Upper lobe of left lung (tissue), 6 donors: ENCODE data around the gene PRIM2. TPM values are rescaled to one million over a fixed set of nuclear protein-coding genes. Genes with fewer than 3 reads are reported as not detected.
A peak's percentile ranks its signal among the peaks of the same experiment; 100 is the strongest.
"Not testable (repeated sequence)": the region's sequence is repeated elsewhere in the genome, so short reads cannot be mapped to it uniquely, and the experiment has no call there.

Source experiments
- ATAC-seq, 2 donors: fragments of 200-7000 bp; cut with Tn5 transposase; one replicate each; pipeline ENCODE4 v1.9.1; 2022; ENCODE audit warnings: mild to moderate bottlenecking in 2 of 2, moderate library complexity in 2 of 2; ENCODE audit not compliant: low FRiP score in 2 of 2
- DNase-seq, 2 donors: peaks; one replicate each; pipeline ENCODE4 v3.0.0-alpha.2; 2019 to 2020
- H3K27ac ChIP-seq, 4 donors: fragments of 200-600 bp; sonication (generic); one replicate each; pipeline ENCODE4 v1.5.1; 2016 to 2019
- H3K27me3 ChIP-seq, 4 donors: fragments of 200-600 bp; sonication (generic); one replicate each; pipeline ENCODE4 v1.5.1; 2017 to 2019
- H3K36me3 ChIP-seq, 4 donors: fragments of 200-600 bp; sonication (generic); one replicate each; pipeline ENCODE4 v1.5.1; 2016 to 2019
- H3K4me1 ChIP-seq, 4 donors: fragments of 200-600 bp; sonication (generic); one replicate each; pipeline ENCODE4 v1.5.1; 2018 to 2019
- H3K4me3 ChIP-seq, 4 donors: fragments of 200-600 bp; sonication (generic); one replicate each; pipeline ENCODE4 v1.5.1; 2017 to 2019; ENCODE audit warnings: mild to moderate bottlenecking in 2 of 4, moderate library complexity in 1 of 4
- H3K9me3 ChIP-seq, 4 donors: fragments of 200-600 bp; sonication (generic); one replicate each; pipeline ENCODE4 v1.5.1; 2018 to 2019
- CTCF ChIP-seq, 6 experiments: fragments of 450-650 bp in 4 of 6; fragments of 200-600 bp in 2 of 6; sonication (generic) in 2 of 6; IDR thresholded peaks; one replicate each; pipeline ENCODE4 v1.5.1; 2016 to 2019; ENCODE audit warnings: antibody characterized with exemption in 6 of 6
- EP300 ChIP-seq, 4 donors: sonication (generic); formaldehyde crosslinking; IDR thresholded peaks; one replicate each; pipeline ENCODE4 v1.5.1; 2017; ENCODE audit warnings: antibody characterized with exemption in 4 of 4, control low read depth in 2 of 4
- POLR2A ChIP-seq, 4 donors: fragments of 450-650 bp; IDR thresholded peaks; one replicate each; pipeline ENCODE4 v1.5.1; 2016 to 2017; ENCODE audit warnings: antibody characterized with exemption in 4 of 4, mild to moderate bottlenecking in 2 of 4
- POLR2AphosphoS5 ChIP-seq, 2 donors: sonication (generic); formaldehyde crosslinking; IDR thresholded peaks; one replicate each; pipeline ENCODE4 v1.5.1; 2017; ENCODE audit warnings: antibody characterized with exemption in 2 of 2
- WGBS, 2 donors: methylation state at CpG; one replicate each; pipeline ENCODE4 v1.1.5; 2017 to 2018; 5-methylcytosine and 5-hydroxymethylcytosine counted together
- total RNA-seq, 6 donors: library from RNA; depleted of rRNA in 4 of 6; stranded (reverse); fragments of >200 nt in 4 of 6; gene quantifications; one replicate each; pipeline versions ENCODE4 v1.1.0 to v1.2.1, GENCODE V29; 2016 to 2021
- donor health status: DM: no; HTN: no; CAD: no; lungs with moderate emphysema.
- donor health status: DM: no; HTN: yes; CAD: no; lungs with severe emphysema.

The PRIM2 gene
- total RNA-seq = 10 to 100 TPM in 1 of 6 donors, 1 to 10 TPM in 5; 5.2 to 13.5 (median 7.3) TPM

GRCh38 chr6:57317060-57317943 lies at the start of gene PRIM2:
PRIM2 (plus strand) TSS chr6:57317630; CDS start chr6:57318446, 816 bp downstream.
- H3K27ac ChIP-seq = peak within 1 kb of the TSS; percentile 40 to 81 (median 68)
- TF ChIP-seq EP300 (IDR thresholded peaks at IDR 0.05) = no peak
- TF ChIP-seq CTCF (IDR thresholded peaks at IDR 0.05) = no peak
- TF ChIP-seq POLR2A (IDR thresholded peaks at IDR 0.05) = peak in 1 of 4 donors; percentile 52
- peak in 1 of 2 donors; percentile 72 for TF ChIP-seq POLR2AphosphoS5 (IDR thresholded peaks at IDR 0.05)
- WGBS, 2 donors = 0 to 2% methylated on average over 27 of the region's 27 CpGs
- H3K4me1 ChIP-seq = peaks cover 9 to 17% (median 12%) of the 10 kb centered on the region in 4 donors
- H3K9me3 ChIP-seq = no peaks in the 10 kb centered on the region
- ATAC-seq (peak; percentile 97), DNase-seq (peak; percentile 33 to 90)
- H3K36me3 ChIP-seq = peaks cover 0 to 24% (median 6%) of the 10 kb centered on the region in 4 donors
- H3K4me3 ChIP-seq = peak within 1 kb of the TSS; percentile 60 to 64 (median 62)
- H3K27me3 ChIP-seq = no peaks in the 10 kb centered on the region

- Histone ChIP-seq H3K27ac (no peak overlapping the region), H3K36me3 (no peaks in the 10 kb centered on the region), H3K4me3 (no peak overlapping the region), H3K27me3 (no peaks in the 10 kb centered on the region), H3K9me3 (no peaks in the 10 kb centered on the region), H3K4me1 (peaks cover 0 to 4% (median 0%) of the 10 kb centered on the region in 4 donors)
- no peak for TF ChIP-seq POLR2AphosphoS5 (IDR thresholded peaks at IDR 0.05)
- no peak for TF ChIP-seq EP300 (IDR thresholded peaks at IDR 0.05)
- no peak for TF ChIP-seq CTCF (IDR thresholded peaks at IDR 0.05)
- TF ChIP-seq POLR2A (IDR thresholded peaks at IDR 0.05) = no peak
- ATAC-seq = no peak
- DNase-seq = no peak
Observed at GRCh38 chr6:57268294-57268640, 49.2 kb upstream of the PRIM2 start.

GRCh38 chr6:57274113-57274824 lies 43.2 kb upstream of the PRIM2 start:
- not testable (repeated sequence) for DNase-seq, H3K4me1 ChIP-seq, H3K36me3 ChIP-seq, H3K27me3 ChIP-seq, ATAC-seq, H3K9me3 ChIP-seq, H3K4me3 ChIP-seq, H3K27ac ChIP-seq
- WGBS, 2 donors = 86 to 89% methylated on average over 16 of the region's 17 CpGs

GRCh38 chr6:57275384-57275783 lies 42.0 kb upstream of the PRIM2 start:
- no peak for ATAC-seq
- H3K27ac ChIP-seq = no peak overlapping the region
- no peaks in the 10 kb centered on the region for H3K4me1 ChIP-seq
- no peaks in the 10 kb centered on the region for H3K9me3 ChIP-seq
- no peaks in the 10 kb centered on the region for H3K36me3 ChIP-seq
- no peaks in the 10 kb centered on the region for H3K27me3 ChIP-seq
- DNase-seq = no peak
- TF ChIP-seq POLR2AphosphoS5 (IDR thresholded peaks at IDR 0.05) (no peak), POLR2A (IDR thresholded peaks at IDR 0.05) (no peak), CTCF (IDR thresholded peaks at IDR 0.05) (no peak), EP300 (IDR thresholded peaks at IDR 0.05) (no peak)
- H3K4me3 ChIP-seq = no peak overlapping the region
- WGBS, 2 donors = 57 to 66% methylated on average over 3 of the region's 3 CpGs

GRCh38 chr6:57276946-57277345 lies 40.5 kb upstream of the PRIM2 start:
- H3K27ac ChIP-seq = no peak overlapping the region
- no peak overlapping the region for H3K4me3 ChIP-seq
- H3K4me1 ChIP-seq = no peaks in the 10 kb centered on the region
- no peak for ATAC-seq
- H3K27me3 ChIP-seq = no peaks in the 10 kb centered on the region
- DNase-seq = no peak
- no peaks in the 10 kb centered on the region for H3K9me3 ChIP-seq
- TF ChIP-seq CTCF (IDR thresholded peaks at IDR 0.05) (no peak), POLR2A (IDR thresholded peaks at IDR 0.05) (no peak), POLR2AphosphoS5 (IDR thresholded peaks at IDR 0.05) (no peak), EP300 (IDR thresholded peaks at IDR 0.05) (no peak)
- no peaks in the 10 kb centered on the region for H3K36me3 ChIP-seq
